Astrocyte (in vitro differentiated cells and primary cell): Measurements from ENCODE around the gene SDK1.

Experiments
- CTCF ChIP-seq: IDR thresholded peaks from 2 replicates; pipeline ENCODE4 v1.5.1; 2011; ENCODE audit warnings: low read depth, mild to moderate bottlenecking, inconsistent platforms, low read length, moderate library complexity; ENCODE audit not compliant: insufficient read depth
- EZH2 ChIP-seq: IDR thresholded peaks from 2 replicates; pipeline ENCODE4 v1.6.1; 2012; ENCODE audit warnings: mild to moderate bottlenecking, low read length, inconsistent platforms; ENCODE audit not compliant: insufficient read depth

GRCh38 chr7:3781607-3782006 is 480.6 kb downstream of the SDK1 start:
- no peak for TF ChIP-seq CTCF
- no peak for TF ChIP-seq EZH2
